ENCODE data around the gene STIMATE. TPM values are rescaled to one million over a fixed set of nuclear protein-coding genes. Genes with fewer than 3 reads are reported as not detected.
A peak's percentile ranks its signal among the peaks of the same experiment; 100 is the strongest.

The STIMATE gene
- total RNA-seq, 4 donors from 2014 or later = 20.6 to 64.6 (median 27.8) TPM

DNA sequence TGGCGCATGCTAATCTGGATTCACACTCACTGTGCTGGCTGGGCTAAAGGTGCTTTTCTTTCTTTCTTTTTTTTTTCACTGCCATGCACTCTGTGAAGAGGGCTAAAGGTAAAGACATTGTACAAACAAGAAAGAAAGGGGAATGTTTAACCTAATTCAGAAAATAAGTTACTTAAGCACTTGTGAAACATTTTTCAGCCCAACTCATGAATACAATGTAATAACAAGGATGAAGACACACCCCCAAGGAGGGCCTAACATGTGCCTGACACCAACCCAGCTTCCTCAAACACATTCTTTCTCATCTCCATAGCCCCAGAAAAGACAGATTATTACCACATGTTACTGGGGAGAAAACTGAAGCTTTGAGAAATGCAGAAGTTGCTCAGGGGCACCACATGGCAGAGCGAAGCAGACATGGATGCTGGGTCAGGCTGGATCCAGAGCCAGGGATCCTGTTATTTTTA lies 5.7 kb downstream of the STIMATE start:
- Histone ChIP-seq H3K27me3 (no peaks in the 10 kb centered on the region), H3K9me3 (no peaks in the 10 kb centered on the region), H3K36me3 (no peaks in the 10 kb centered on the region), H3K4me3 (no peak overlapping the region), H3K4me1 (peaks cover 52 to 54% of the 10 kb centered on the region in 2 donors), H3K27ac (peak overlapping the region; percentile 77 to 85 (median 82))
- in situ Hi-C loops (cut with MboI; ENCODE audit: low sequenced_read_pairs in 4 of 4) = no loop called here
- DNase-seq (no peak), ATAC-seq (no peak)
- intact Hi-C loops (cut with DNase I; ENCODE audit: low total_unique reads) = loop anchor here (1.0 to 5.0 kb wide), 2 partner anchors 40 to 86 kb away; no protein-coding TSS in a partner anchor
- TF ChIP-seq POLR2A (IDR thresholded peaks at IDR 0.05) = no peak
- TF ChIP-seq, protein P1, sequence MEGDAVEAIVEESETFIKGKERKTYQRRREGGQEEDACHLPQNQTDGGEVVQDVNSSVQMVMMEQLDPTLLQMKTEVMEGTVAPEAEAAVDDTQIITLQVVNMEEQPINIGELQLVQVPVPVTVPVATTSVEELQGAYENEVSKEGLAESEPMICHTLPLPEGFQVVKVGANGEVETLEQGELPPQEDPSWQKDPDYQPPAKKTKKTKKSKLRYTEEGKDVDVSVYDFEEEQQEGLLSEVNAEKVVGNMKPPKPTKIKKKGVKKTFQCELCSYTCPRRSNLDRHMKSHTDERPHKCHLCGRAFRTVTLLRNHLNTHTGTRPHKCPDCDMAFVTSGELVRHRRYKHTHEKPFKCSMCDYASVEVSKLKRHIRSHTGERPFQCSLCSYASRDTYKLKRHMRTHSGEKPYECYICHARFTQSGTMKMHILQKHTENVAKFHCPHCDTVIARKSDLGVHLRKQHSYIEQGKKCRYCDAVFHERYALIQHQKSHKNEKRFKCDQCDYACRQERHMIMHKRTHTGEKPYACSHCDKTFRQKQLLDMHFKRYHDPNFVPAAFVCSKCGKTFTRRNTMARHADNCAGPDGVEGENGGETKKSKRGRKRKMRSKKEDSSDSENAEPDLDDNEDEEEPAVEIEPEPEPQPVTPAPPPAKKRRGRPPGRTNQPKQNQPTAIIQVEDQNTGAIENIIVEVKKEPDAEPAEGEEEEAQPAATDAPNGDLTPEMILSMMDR (IDR thresholded peaks at IDR 0.05 in 4 of 5, conservative IDR thresholded peaks at IDR 0.05 in 1 of 5) = no peak

DNA sequence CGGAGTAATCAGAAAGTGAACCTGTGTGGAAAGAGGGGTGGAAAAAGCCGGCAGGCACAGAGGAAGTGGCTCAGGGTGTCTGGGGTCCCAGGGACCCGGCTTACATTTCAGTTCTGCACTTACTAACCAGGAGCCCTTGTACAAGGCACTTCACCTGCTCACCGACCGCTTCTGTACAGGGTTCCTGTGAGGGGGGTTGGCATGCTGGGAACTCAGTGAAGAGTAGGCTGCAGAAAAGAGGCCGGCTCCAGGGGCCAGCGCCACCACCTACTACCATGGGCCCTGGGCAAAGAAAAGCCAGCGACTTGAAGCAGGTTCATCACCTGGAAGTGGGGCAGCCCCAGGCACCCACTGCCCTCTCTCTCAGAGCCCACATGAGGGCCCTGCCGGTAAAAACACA lies 6.2 kb downstream of the STIMATE start:
- H3K27ac ChIP-seq = peak overlapping the region in 3 of 4 donors; percentile 77 to 84 (median 81)
- no peaks in the 10 kb centered on the region for H3K27me3 ChIP-seq
- no peaks in the 10 kb centered on the region for H3K9me3 ChIP-seq
- intact Hi-C loops (cut with DNase I; ENCODE audit: low total_unique reads) = loop anchor here (1.0 to 5.0 kb wide), 2 partner anchors 40 to 86 kb away; no protein-coding TSS in a partner anchor
- H3K4me3 ChIP-seq = no peak overlapping the region
- H3K4me1 ChIP-seq = peaks cover 47 to 54% of the 10 kb centered on the region in 2 donors
- no peak for DNase-seq
- in situ Hi-C loops (cut with MboI; ENCODE audit: low sequenced_read_pairs in 4 of 4) = no loop called here
- ATAC-seq = no peak
- no peaks in the 10 kb centered on the region for H3K36me3 ChIP-seq
- TF ChIP-seq, protein P1 (IDR thresholded peaks at IDR 0.05 in 4 of 5, conservative IDR thresholded peaks at IDR 0.05 in 1 of 5) = no peak
- no peak for TF ChIP-seq POLR2A (IDR thresholded peaks at IDR 0.05)

DNA sequence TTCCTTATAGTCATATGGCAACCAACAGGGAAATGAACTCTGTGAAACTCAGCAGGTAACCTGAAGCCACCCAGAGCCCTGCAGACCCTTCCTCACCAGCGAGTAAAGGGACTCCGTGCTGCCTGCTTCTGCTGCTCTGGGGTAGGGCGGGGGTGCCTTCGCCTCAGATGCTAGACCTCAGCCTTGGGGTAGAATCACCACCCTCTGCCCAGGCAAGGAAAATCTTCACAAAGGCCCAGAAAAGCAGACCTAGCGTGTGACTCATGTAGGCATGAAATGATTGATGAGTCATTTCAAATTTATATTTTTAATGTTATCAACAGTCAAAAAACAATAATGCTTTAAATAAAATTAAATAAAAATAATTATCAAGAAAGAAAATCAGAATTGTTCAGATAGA lies 6.6 kb downstream of the STIMATE start:
- TF ChIP-seq, protein P1 (IDR thresholded peaks at IDR 0.05 in 4 of 5, conservative IDR thresholded peaks at IDR 0.05 in 1 of 5) = no peak
- intact Hi-C loops (cut with DNase I; ENCODE audit: low total_unique reads) = loop anchor here (1.0 to 5.0 kb wide), 2 partner anchors 39 to 87 kb away; no protein-coding TSS in a partner anchor
- in situ Hi-C loops (cut with MboI; ENCODE audit: low sequenced_read_pairs in 4 of 4) = no loop called here
- no peak overlapping the region for H3K27ac ChIP-seq
- no peaks in the 10 kb centered on the region for H3K9me3 ChIP-seq
- H3K4me3 ChIP-seq = no peak overlapping the region
- no peak for ATAC-seq
- no peak for DNase-seq
- no peaks in the 10 kb centered on the region for H3K36me3 ChIP-seq
- no peaks in the 10 kb centered on the region for H3K27me3 ChIP-seq
- H3K4me1 ChIP-seq = peaks cover 43 to 54% of the 10 kb centered on the region in 2 donors

DNA sequence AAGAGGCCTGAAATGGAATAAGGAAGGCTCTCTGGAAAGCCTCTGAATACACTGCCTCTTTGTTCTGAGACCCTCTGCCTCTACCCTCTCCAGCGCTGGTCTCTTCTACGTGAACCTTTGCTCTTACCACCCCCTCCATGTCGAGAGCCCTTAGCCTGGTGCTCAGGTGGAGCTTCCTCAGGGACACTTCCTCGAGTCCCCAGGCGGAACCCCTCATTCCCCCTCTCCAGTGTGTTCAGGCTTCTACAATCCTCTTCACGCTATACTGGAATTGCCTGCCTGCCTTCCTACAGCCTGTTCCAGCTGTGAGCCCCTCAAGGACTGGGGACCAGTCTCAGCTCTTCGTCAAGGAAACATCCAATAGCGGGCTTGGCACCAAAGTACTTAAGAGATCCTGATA lies 7.4 kb downstream of the STIMATE start:
- peaks cover 37 to 50% of the 10 kb centered on the region in 2 donors for H3K4me1 ChIP-seq
- H3K36me3 ChIP-seq = peaks cover 0 to 5% of the 10 kb centered on the region in 2 donors
- ATAC-seq = no peak
- no peaks in the 10 kb centered on the region for H3K27me3 ChIP-seq
- DNase-seq = no peak
- no peak overlapping the region for H3K27ac ChIP-seq
- intact Hi-C loops (cut with DNase I; ENCODE audit: low total_unique reads) (loop anchor here (5.0 kb wide), 1 partner anchor 87 kb away; no protein-coding TSS in a partner anchor), in situ Hi-C loops (cut with MboI; ENCODE audit: low sequenced_read_pairs in 4 of 4) (no loop called here)
- no peak for TF ChIP-seq POLR2A (IDR thresholded peaks at IDR 0.05)
- TF ChIP-seq, protein P1 (IDR thresholded peaks at IDR 0.05 in 4 of 5, conservative IDR thresholded peaks at IDR 0.05 in 1 of 5) = no peak
- no peak overlapping the region for H3K4me3 ChIP-seq
- no peaks in the 10 kb centered on the region for H3K9me3 ChIP-seq

DNA sequence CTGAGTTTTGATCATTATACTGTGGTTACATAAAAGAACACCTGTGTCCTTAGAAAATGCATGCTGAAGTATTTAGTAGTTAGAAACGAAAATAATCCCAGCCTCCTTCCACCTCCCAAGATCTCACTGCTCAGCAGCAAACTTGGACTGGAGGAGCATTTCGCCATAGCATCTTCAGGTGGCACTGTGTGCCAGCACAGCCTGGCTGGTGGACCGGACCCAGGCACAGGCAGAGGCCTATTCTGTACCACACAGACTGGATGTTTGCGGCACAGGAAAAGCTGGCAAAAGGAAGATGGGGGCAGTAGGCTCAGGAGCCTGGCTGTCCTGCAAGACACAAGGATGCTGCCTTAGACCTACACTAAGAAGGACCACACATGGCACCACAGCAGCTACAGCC lies 10.2 kb downstream of the STIMATE start:
- TF ChIP-seq POLR2A (IDR thresholded peaks at IDR 0.05) = no peak
- TF ChIP-seq, protein P1 (IDR thresholded peaks at IDR 0.05 in 4 of 5, conservative IDR thresholded peaks at IDR 0.05 in 1 of 5) = no peak
- Histone ChIP-seq H3K4me1 (peaks cover 14 to 27% of the 10 kb centered on the region in 2 donors), H3K27me3 (no peaks in the 10 kb centered on the region), H3K36me3 (peaks cover 0 to 5% of the 10 kb centered on the region in 2 donors), H3K9me3 (no peaks in the 10 kb centered on the region), H3K27ac (no peak overlapping the region), H3K4me3 (no peak overlapping the region)
- DNase-seq (no peak), ATAC-seq (no peak)
- intact Hi-C loops (cut with DNase I; ENCODE audit: low total_unique reads) = no loop called here
- in situ Hi-C loops (cut with MboI; ENCODE audit: low sequenced_read_pairs in 4 of 4) = no loop called here

Data from gastrocnemius medialis (tissue), 4 donors.